Measurements from ENCODE around the gene RCAN2. TPM values are rescaled to one million over a fixed set of nuclear protein-coding genes. Genes with fewer than 3 reads are reported as not detected.

Gene RCAN2
- total and polyA plus RNA-seq, 2 experiments from 2014 or later = 6.0 to 9.3 TPM

GRCh38 chr6:46262928-46263706 is 228.1 kb downstream of the RCAN2 start (continued):
- TF ChIP-seq NANOG (IDR thresholded peaks at IDR 0.05; ENCODE audit: borderline replicate concordance) (no peak), STAT1 (IDR thresholded peaks at IDR 0.05; ENCODE audit: unreplicated experiment) (no peak), JUNB (IDR thresholded peaks at IDR 0.05; ENCODE audit: unreplicated experiment) (no peak), EZH2 (IDR thresholded peaks at IDR 0.05; ENCODE audit: low read depth, unreplicated experiment) (no peak)

GRCh38 chr6:46258249-46258648 is 233.0 kb downstream of the RCAN2 start:
- H3K36me3 ChIP-seq (ENCODE audit: insufficient read depth) = no peaks in the 10 kb centered on the region
- no peaks in the 10 kb centered on the region for H4K20me1 ChIP-seq (replicated peaks; ENCODE audit: insufficient read depth)
- H2AFZ ChIP-seq = no peak overlapping the region
- Mint-ChIP-seq H3K27ac (no peak overlapping the region), H3K27me3 (ENCODE audit: insufficient read depth, low read depth, poor library complexity) (no peaks in the 10 kb centered on the region), H3K4me1 (peaks cover 7% of the 10 kb centered on the region; the same call in 2 of the 3 replicates), H3K4me3 (no peak overlapping the region), H3K36me3 (ENCODE audit: low read depth) (no peaks in the 10 kb centered on the region), H3K9me3 (no peaks in the 10 kb centered on the region)
- no peaks in the 10 kb centered on the region for H3K27me3 ChIP-seq (ENCODE audit: insufficient read depth)
- no peaks in the 10 kb centered on the region for H3K9me2 ChIP-seq (ENCODE audit: insufficient read depth)
- no peak overlapping the region for H3K4me2 ChIP-seq
- no peak overlapping the region for H3K27ac ChIP-seq (ENCODE audit: low read depth)
- H3K4me1 ChIP-seq (ENCODE audit: insufficient read depth) = 0 out of 2 replicates have a peak, but pooled peaks cover 4% of the 10 kb centered on the region
- DNase-seq (ENCODE audit: low spot score) (no peak), ATAC-seq (no peak)
- no peaks in the 10 kb centered on the region for H3F3A ChIP-seq (replicated peaks; ENCODE audit: low read depth)
- H3K4me3 ChIP-seq = no peak overlapping the region
- no peaks in the 10 kb centered on the region for H3K79me2 ChIP-seq (replicated peaks; ENCODE audit: insufficient read depth)
- TF ChIP-seq JUNB (IDR thresholded peaks at IDR 0.05; ENCODE audit: unreplicated experiment) (no peak), ZNF114 (CRISPR knock-in tag; IDR thresholded peaks at IDR 0.05) (no peak), NANOG (IDR thresholded peaks at IDR 0.05; ENCODE audit: borderline replicate concordance) (no peak), EZH2 (IDR thresholded peaks at IDR 0.05; ENCODE audit: low read depth, unreplicated experiment) (no peak), ZNF462 (CRISPR knock-in tag; IDR thresholded peaks at IDR 0.05) (no peak), ETS1 (IDR thresholded peaks at IDR 0.05) (no peak), STAT1 (IDR thresholded peaks at IDR 0.05; ENCODE audit: unreplicated experiment) (no peak), POLR2AphosphoS5 (IDR thresholded peaks at IDR 0.05; ENCODE audit: low read depth) (no peak), REST (IDR thresholded peaks at IDR 0.05; ENCODE audit: unreplicated experiment) (no peak), CREB1 (CRISPR knock-in tag; IDR thresholded peaks at IDR 0.05; ENCODE audit: low read depth) (no peak)
- TF ChIP-seq, protein P1, sequence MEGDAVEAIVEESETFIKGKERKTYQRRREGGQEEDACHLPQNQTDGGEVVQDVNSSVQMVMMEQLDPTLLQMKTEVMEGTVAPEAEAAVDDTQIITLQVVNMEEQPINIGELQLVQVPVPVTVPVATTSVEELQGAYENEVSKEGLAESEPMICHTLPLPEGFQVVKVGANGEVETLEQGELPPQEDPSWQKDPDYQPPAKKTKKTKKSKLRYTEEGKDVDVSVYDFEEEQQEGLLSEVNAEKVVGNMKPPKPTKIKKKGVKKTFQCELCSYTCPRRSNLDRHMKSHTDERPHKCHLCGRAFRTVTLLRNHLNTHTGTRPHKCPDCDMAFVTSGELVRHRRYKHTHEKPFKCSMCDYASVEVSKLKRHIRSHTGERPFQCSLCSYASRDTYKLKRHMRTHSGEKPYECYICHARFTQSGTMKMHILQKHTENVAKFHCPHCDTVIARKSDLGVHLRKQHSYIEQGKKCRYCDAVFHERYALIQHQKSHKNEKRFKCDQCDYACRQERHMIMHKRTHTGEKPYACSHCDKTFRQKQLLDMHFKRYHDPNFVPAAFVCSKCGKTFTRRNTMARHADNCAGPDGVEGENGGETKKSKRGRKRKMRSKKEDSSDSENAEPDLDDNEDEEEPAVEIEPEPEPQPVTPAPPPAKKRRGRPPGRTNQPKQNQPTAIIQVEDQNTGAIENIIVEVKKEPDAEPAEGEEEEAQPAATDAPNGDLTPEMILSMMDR (conservative IDR thresholded peaks at IDR 0.05; ENCODE audit: low read depth in 2 of 2) = no peak
